HG03108 (cell line): ENCODE data around the gene TMEM270.
"Not testable (repeated sequence)": the region's sequence is repeated elsewhere in the genome, so short reads cannot be mapped to it uniquely, and the experiment has no call there.

Experiments
- ATAC-seq: cut with Tn5 transposase; IDR thresholded peaks from one replicate; pipeline ENCODE4 v1.9.1; 2021; ENCODE audit warnings: moderate library complexity; ENCODE audit not compliant: unreplicated experiment

Gene TMEM270

GRCh38 chr7:73852500-73852899, 8.5 kb upstream of the TMEM270 start:
- ATAC-seq, result no peak

DNA sequence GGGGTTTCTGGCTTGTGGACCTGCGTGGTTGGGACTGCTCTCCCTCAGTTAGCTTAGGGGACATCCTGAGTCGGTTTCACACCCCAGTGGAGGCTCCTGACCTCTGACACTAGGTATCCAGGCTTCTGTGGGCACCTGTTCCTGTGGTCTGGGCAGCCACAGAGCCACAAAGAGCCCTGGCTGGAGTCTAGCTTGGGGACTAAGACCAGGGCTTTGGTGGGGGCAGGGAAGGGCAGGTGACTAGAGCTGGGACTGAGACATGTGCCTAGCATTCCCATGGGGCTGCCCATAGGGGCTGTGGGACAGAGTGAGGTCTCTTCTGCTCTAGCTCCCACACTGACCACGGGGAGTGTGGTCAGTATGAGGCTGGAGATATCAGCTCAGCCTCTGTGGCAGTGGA, 4.0 kb upstream of the TMEM270 start:
- no peak for ATAC-seq

DNA sequence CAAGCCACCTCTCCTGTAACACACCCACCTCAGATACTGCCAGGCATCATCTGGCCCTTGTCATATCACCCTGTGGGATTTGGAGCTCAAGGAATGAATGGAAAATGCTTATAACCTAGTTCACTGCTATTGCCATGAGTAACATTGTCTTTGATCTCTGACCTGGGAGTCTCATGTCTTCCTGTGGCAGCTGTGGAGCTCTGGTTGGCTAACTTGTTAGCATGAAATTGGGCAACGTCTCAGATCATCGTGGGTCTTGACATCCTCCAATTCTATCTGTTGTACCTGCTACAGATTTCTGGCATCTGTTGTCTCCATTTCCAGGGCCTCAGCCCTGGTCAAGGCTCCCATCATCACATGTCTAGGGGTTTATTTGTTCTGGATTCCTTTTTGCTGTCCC, 2.2 kb upstream of the TMEM270 start:
- no peak for ATAC-seq

DNA sequence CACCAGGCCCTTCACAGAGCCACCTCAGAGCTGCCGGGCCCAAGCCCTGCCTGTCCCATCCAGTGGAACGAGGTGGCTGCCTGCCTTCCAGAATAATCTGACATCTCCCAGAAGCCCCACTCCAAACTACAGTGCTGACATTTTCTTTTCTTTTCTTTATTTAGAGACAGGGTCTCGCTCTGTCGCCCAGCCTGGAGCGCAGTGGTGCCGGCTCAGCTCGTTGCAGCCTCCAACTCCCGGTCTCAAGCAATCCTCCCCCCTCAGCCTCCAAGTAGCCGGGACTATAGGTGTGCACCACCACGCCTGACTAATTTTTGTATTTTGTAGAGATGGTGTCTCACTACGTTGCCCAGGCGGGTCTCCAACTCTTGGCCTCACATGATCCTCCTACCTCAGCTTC, 346 bp downstream of the TMEM270 start:
- no peak for ATAC-seq

- no peak for ATAC-seq
Observed at GRCh38 chr7:73864981-73865711, 4.2 kb downstream of the TMEM270 start.

DNA sequence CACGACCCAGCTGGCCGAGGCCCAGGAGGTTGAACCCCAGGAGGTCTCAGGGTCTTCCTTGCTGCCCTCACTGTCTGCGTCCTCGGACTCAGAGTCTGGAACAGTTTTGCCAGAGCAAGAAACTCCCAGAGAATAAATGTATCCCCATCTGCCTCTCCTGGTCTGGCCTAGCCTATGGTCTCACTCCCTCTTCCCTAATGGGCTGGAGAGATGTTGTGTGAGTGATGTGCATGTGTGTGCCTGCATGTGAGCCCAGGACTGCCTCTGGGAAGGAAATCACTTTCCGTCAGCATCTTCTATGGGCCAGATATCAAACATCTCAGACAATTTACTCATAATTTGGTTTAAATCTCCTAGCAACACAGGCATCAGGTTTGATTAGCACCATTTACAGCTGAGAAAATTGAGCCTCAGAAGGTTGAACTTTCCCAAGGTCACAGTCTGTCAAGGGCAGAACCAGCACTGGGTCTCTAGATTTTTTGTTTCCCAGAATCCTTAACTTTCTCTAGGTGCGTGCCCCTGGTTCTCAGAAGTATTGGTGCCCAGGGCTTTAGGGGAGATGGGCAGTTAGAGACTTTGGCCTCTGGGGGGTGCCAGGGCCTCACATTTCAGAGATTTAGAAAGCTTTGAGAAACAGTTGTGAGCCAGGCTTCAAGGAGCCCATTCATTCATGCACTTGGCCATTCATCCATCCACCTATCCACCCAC, 4.9 kb downstream of the TMEM270 start:
- no peak for ATAC-seq

DNA sequence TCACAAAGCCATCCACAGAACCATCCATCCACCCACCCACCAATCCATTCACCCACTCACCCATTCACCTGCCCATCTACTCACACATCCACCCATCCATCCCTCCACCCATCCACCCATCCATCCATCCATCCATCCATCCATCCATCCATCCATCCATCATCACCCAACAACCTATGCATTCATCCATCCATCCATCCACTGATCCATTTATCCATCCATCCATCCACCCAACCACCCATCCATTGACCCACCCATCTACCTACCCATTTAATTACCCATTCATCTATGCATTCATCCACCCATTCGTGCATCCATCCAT, 5.4 kb downstream of the TMEM270 start:
- ATAC-seq, result no peak

DNA sequence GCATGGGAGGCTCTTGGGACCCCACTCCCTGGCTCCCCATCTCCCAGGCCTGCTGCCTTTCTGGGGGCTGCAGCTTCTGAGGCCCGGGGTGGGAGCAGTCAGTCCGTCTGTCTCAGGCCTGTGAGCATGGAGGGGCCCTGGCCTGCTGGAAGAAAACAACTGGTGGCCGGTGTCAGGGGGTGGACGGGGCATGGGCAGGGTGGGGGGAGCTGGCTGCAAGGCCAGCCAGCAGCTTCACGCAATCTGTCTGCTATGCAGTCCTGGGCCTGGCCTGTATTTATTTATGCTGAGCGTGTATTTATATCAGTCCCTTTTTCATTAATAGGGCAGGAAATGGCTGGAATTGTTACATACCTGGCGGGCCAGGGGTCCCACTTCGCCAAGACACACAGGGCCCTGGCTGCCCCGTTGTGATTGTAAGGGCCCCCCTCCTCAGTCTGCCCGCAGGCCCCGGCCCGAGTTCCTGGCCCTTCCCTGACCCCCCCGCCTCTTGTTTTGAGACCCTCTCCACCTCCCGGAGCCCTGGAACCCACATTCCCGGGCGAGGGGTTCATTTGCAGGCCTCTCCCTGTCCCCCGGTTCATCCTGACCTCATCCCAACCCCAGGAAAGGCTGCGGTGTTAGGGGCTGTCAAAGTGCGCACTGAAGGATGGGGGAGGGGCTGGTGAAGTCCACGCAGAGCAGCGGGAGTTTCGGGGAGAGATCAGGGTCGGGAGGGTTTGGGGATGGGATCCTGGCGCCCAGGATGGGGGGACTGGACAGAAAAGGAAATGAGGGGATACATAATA, 8.2 kb downstream of the TMEM270 start:
- ATAC-seq, result no peak

GRCh38 chr7:73870041-73870492, 9.1 kb downstream of the TMEM270 start:
- no peak for ATAC-seq

DNA sequence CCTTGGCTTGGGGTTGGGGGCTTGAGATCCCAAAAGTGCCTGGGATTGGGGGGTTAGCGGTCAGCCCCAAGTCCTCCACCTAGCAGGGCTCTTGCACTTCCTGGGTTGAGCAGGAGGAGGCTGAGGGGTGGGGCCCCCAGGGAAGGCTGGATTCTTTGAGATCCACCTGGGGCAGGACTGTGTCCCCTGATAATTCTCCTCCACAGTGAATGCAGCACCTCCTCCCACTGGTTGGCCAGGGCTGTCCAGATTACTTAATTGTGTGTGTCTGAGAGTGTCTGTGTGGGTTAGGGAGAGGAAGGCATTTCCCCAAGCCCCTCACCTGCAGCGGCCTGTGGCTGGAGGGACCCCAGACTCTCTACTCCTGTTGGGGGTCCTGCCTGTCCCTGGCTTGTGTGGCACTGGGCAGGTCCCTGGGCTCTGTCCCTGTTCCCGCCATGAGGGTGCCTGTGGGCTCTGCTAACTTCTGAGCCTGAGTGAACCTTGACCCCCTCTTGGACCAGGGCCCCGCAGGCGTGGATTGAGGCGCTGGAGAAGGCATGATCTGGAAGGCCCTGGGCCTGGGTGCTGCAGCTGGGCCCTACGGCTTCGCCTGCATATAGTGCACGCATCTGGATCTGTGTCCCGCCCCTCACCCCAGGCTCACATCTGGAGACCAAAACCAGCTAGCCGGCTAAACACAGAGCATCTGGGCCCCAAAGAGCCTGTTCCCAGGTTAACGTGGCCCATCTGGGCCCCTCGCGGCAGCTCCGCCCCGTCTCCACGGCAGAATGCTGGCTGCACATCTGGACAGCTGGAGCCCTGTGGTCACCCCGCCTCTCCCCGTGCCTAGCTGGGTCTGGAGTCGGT, 10.4 kb downstream of the TMEM270 start:
- no peak for ATAC-seq

DNA sequence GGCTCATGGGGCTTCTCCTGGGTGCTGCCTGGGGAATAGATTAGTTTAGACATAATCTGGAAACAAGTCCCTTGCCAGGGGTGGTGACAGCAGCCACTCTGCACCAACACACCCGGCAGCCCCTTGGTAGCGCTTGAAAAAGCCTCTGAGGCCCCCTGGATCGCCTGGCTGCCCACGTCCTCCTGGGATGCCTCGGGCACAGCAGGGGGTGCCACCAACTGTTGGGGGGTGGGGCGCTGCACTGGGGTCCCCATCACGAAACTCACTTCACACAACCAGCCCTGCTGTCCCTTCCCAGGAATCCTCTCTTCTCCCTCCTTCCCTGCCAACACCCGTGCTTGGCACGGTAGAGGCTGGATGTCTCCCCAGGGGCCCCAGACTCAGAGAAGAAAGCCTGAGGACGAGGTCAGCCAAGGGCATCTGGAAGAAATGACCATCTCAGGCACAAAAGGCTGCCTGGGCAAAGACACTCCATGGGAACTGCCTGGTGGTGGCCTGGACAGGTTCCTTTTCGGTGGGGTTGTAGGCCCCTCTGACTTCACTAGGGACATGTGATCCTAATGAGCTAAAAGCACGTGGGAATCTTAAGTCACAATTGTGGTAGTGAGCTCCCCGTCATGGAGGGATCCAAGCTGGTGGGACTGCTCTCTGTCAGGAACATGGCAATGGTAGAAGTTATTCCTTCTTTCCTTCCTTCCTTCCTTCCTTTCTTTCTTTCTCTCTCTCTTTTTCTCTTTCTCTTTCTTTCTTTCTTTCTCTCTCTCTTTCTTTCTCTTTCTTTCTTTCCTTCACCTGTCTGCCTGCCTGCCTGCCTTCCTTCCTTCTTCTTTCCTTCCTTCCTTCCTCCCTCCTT, 11.3 kb downstream of the TMEM270 start:
- no peak for ATAC-seq

DNA sequence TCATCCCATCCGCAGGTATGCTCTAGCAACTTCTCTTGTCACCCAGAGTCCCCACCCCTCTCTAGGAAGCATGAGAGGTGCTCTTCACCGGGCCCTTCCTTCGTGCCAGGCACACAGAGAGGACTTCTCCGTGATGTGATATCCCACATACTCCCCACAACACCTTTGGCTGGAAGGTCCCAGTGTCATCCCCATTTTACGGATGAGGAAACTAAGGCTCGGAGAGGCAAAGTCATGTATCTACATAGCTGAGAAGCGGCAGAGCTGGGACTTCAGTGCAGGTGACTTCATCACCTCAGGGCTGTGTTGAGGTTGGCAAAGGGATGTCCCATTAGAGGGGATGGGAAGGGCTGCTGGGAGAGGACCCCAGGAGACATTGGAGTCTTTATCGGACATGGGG, 15.4 kb downstream of the TMEM270 start:
- ATAC-seq, result no peak

DNA sequence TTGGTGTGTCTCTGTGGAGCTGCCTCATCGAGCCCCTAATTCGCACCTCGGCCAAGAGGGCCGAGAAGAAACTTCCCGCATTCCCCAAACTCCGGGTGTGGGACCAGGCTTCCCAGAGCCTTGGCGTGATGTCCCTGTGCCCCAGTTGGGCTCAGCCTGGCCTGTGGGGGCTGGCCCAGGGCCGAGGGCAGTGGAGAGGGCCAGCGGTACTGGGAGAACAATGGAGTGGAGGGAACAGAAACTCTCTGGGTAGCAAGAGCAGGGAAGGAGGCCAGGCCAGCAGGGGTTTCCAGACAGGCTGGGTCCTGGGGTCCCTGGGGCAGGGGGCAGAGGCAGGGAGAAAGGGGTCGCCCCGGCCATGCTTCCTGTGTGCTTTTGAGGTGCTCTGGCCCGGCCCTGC, 16.0 kb downstream of the TMEM270 start:
- no peak for ATAC-seq

DNA sequence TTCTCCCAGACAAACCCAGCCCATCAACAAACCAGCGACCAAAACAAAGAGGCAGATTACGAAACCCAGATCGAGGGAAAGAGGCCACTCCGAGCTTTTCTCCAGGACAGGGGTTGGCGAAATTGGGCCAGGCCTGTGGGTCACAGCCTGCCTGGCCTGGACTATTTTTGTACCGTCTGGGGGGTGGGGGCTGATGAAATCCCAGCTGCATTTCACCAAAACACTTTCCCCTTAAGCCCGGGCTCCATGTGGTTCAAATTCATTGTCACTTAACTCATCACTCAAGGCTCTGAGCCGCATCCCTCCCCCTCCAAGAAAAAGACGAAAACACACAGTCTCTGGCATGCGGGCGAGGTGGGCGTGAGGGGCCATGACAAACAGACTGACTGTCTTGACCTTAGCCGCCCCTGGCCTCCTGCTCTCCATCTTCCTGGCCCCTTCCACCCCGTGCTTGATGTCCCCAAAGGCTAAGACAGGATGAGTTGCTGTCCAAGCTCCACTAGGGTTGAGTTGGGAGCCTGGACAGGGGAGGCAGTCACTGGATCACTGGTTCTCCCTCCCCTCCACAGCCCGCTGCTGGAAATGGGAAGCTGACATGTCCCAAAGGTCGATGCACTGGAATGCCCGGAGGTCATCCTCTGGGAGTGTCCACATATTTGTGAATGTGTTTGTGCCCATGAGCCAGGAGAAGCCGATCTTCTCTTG, 19.2 kb downstream of the TMEM270 start:
- ATAC-seq, result no peak

- no peak for ATAC-seq
Observed at GRCh38 chr7:73880755-73881328, 19.9 kb downstream of the TMEM270 start.

- ATAC-seq, result no peak
Observed at GRCh38 chr7:73881352-73882046, 20.5 kb downstream of the TMEM270 start.

DNA sequence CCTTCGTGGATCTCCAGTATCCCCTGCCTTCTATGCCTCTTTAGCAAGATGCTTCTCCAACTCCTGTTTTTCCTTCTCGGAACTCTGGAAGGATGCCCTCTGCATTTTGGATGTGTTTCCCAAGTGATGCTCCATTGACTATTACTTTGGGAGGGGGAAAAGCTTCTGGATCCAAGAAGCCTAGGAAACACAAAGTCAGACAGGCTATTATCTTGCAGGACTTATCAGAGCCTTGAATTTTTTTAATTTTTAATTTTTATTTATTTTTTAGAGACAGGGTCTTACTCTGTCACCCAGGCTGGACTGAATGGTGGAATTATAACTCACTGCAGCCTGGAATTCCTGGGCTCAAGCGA, 21.1 kb downstream of the TMEM270 start:
- ATAC-seq, result no peak

DNA sequence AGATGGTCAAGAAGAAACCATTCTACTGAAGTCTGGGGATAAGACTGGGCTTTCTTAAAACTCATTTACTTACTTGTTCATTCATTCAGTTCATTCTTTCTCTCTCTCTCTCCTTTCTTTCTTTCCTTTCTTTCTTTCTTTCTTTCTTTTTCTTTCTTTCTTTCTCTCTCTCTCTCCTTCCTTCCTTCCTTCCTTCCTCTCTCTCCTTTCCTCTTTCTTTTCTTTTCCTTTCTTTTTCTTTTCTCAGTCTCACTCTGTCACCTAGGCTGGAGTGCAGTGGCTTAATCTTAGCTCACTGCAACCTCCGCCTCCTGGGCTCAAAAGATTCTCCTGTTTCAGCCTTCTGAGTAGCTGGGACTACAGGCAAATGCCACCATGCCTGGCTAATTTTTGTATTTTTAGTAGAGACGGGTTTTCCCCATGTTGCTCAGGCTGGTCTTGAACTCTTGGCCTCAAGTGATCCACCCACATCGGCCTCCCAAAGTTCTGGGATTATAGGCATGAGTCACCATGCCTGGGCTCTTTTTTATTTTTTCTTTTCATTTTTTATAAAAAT, 24.0 kb downstream of the TMEM270 start:
- ATAC-seq, result not testable (repeated sequence)
